Measurements from ENCODE around the gene BRPF3.

Gene BRPF3

GRCh38 chr6:36207155-36207554 lies 10.6 kb downstream of the BRPF3 start:
- peaks cover 29 to 100% of the 10 kb centered on the region in 2 experiments for H3K36me3 ChIP-seq (ENCODE audit: control insufficient read depth in 2 of 2, insufficient read depth in 1 of 2, low read length in 2 of 2)
- no peak overlapping the region for H3K27ac ChIP-seq (ENCODE audit: extremely low read depth, low read depth, low read length)
- H3K4me1 ChIP-seq (ENCODE audit: control insufficient read depth, insufficient read depth, low read length), result no peaks in the 10 kb centered on the region
- ChIA-PET POLR2A (no interaction called here), CTCF (interaction anchor here (0.5 to 1.0 kb wide), 5 partner anchors 65 to 758 kb away, joined by 3 read pairs; no protein-coding TSS in a partner anchor)
- H3K4me3 ChIP-seq (ENCODE audit: low read depth, low read length), result no peak overlapping the region
- TF ChIP-seq ZNF768 (tag by site-specific recombination; IDR thresholded peaks at IDR 0.05), result no peak
- no peak for TF ChIP-seq HOXD13 (CRISPR knock-in tag; IDR thresholded peaks at IDR 0.05; ENCODE audit: borderline replicate concordance)
- no peak for TF ChIP-seq ZSCAN30 (tag by site-specific recombination; IDR thresholded peaks at IDR 0.05)
- TF ChIP-seq KLF17 (tag by site-specific recombination; IDR thresholded peaks at IDR 0.05), result no peak
- TF ChIP-seq ZNF416 (tag by site-specific recombination; IDR thresholded peaks at IDR 0.05), result no peak
- TF ChIP-seq ZNF596 (tag by site-specific recombination; IDR thresholded peaks at IDR 0.05), result no peak
- TF ChIP-seq SCRT2 (tag by site-specific recombination; IDR thresholded peaks at IDR 0.05), result no peak
- TF ChIP-seq ZNF19 (tag by site-specific recombination; IDR thresholded peaks at IDR 0.05; ENCODE audit: low read depth), result no peak
- TF ChIP-seq ZNF610 (tag by site-specific recombination; IDR thresholded peaks at IDR 0.05; ENCODE audit: borderline replicate concordance), result no peak
- no peak for TF ChIP-seq ZNF266 (tag by site-specific recombination; IDR thresholded peaks at IDR 0.05; ENCODE audit: low read depth)
- TF ChIP-seq ZNF391 (tag by site-specific recombination; IDR thresholded peaks at IDR 0.05; ENCODE audit: borderline replicate concordance, low read depth), result no peak
- no peak for TF ChIP-seq HIC1 (tag by site-specific recombination; IDR thresholded peaks at IDR 0.05)
- no peak for TF ChIP-seq ZNF571 (tag by site-specific recombination; IDR thresholded peaks at IDR 0.05)
- H3K9me3 ChIP-seq (ENCODE audit: control insufficient read depth, insufficient read depth, low read depth, low read length), result no peaks in the 10 kb centered on the region

- POLR2A ChIA-PET, result no interaction called here
- TF ChIP-seq ZNF626 (tag by site-specific recombination; IDR thresholded peaks at IDR 0.05) (no peak), ZNF214 (tag by site-specific recombination; IDR thresholded peaks at IDR 0.05; ENCODE audit: borderline replicate concordance) (no peak), ZNF510 (tag by site-specific recombination; IDR thresholded peaks at IDR 0.05; ENCODE audit: insufficient replicate concordance) (no peak), ZBTB17 (tag by site-specific recombination; IDR thresholded peaks at IDR 0.05) (no peak), ZNF175 (tag by site-specific recombination; IDR thresholded peaks at IDR 0.05) (no peak), OVOL3 (tag by site-specific recombination; IDR thresholded peaks at IDR 0.05) (no peak), ZNF692 (tag by site-specific recombination; IDR thresholded peaks at IDR 0.05) (no peak), ZNF223 (tag by site-specific recombination; IDR thresholded peaks at IDR 0.05) (no peak), ZNF19 (tag by site-specific recombination; IDR thresholded peaks at IDR 0.05; ENCODE audit: low read depth) (no peak)
- no peaks in the 10 kb centered on the region for H3K9me3 ChIP-seq (ENCODE audit: control insufficient read depth, insufficient read depth, low read depth, low read length)
- H3K4me3 ChIP-seq (ENCODE audit: low read depth, low read length), result no peak overlapping the region
- no peaks in the 10 kb centered on the region for H3K4me1 ChIP-seq (ENCODE audit: control insufficient read depth, insufficient read depth, low read length)
- H3K27ac ChIP-seq (ENCODE audit: extremely low read depth, low read depth, low read length), result no peak overlapping the region
- peaks cover 38 to 98% of the 10 kb centered on the region in 2 experiments for H3K36me3 ChIP-seq (ENCODE audit: control insufficient read depth in 2 of 2, insufficient read depth in 1 of 2, low read length in 2 of 2)
- CTCF ChIA-PET, result interaction anchor here (0.8 to 1.3 kb wide), 2 partner anchors 93 to 149 kb away, joined by 4 to 5 read pairs; no protein-coding TSS in a partner anchor
These were observed 13.1 kb downstream of the BRPF3 start for GRCh38 chr6:36209606-36210005.

Measured in HEK293 (cell line).